ENCODE results near the gene SPEN.
"Not testable (repeated sequence)": the region's sequence is repeated elsewhere in the genome, so short reads cannot be mapped to it uniquely, and the experiment has no call there.

Gene SPEN

DNA sequence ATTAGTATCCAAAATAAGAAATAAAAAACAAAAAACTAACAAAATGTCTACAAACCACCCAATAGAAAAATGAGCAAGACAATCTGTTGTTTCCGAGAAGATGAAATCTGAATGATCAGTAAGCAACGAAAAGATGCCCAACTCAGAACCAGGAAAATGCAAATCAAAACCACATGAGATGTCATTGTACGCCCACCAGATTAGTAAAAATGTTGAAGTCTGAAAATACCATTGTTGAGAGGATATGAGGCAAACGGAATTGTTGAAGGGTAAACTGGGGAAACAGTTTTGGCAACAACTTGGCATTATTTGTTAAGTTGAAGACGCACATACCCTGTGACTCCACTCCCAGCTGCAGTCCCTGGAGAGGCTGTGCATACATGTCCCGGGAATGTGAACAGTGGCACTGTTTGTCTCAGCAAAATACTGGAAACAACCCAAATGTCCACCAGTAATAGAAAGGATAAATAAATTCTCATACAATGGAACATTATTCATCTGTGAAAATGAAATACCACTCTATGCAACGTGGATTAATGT is 117.8 kb downstream of the SPEN start:
- no peak for DNase-seq

DNA sequence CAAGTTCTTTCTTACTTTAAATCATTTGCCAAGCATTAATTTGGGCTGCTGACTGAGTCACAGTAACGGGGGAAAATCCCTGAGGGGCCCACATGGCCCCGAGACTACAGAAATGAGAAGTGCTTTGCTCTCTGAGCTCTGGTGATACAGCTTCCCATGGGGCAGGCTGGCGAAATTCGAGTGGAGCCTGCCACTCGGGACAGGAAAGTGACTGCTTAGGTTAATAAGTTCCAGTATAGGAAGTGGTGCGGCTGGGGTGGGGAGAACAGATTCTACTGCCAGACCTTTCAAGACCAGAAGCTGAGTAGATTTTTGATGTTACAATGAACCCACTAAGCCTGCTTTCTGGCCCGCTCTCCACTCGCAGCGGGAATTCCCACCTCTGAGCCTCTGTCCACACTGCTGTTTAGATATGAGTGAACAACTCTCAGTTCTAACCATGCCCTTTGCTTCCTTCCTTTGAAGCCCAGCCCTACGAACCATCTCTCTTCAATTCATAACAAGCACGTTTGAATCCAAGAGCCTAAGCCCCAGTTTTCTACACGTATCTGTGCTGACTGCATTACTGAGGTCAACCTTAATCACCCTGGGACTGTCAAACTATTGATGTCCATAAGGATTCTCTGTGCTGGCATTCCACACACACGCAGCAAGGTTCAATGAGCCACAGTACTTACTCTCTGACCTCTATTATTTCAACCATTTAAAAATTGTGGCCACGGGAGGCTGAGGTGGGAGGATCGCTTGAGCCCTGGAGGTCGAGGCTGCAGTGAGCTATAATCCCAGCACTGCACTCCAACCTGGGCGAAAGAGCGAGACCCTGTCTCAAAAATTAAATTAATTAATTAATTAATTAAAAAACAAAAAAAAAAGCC is 118.8 kb downstream of the SPEN start:
- no peak for DNase-seq

DNA sequence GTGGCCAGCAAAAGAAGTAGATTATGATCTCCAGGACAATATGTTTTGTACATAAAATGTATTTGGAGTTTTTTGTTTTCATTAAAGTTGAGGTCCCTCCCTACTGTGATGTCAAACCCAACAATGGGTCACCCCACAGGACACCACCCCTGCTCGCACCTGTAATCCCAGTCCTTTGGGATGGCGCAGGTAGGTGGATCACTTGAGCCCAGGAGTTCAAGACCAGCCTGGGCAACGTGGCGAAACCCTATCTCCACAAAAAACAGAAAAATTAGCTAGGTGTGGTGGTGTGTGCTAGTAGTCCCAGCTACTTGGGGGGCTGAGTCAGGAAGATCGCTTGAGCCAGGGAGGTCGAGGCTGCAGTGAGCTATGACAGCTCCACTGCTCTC is 119.4 kb downstream of the SPEN start:
- no peak for DNase-seq

DNA sequence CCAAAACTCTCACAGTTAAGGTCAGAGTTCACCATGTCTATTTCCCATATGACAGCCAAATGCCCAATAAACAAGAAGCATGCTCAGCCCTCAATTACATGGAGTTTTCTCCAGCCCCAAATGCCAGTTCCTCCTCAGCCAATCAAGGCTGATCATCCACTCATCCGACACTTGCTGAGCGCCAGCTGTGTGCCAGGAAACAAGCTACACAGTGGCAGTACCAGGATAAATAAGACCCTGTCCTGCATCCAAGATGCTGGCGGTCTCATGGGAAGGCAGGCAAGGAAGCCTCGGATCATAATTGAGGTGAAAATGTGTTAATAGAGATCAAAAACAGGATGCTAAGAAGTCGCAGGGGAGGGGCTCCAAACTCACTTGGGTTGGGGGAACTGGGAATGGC is 120.7 kb downstream of the SPEN start:
- no peak for DNase-seq

DNA sequence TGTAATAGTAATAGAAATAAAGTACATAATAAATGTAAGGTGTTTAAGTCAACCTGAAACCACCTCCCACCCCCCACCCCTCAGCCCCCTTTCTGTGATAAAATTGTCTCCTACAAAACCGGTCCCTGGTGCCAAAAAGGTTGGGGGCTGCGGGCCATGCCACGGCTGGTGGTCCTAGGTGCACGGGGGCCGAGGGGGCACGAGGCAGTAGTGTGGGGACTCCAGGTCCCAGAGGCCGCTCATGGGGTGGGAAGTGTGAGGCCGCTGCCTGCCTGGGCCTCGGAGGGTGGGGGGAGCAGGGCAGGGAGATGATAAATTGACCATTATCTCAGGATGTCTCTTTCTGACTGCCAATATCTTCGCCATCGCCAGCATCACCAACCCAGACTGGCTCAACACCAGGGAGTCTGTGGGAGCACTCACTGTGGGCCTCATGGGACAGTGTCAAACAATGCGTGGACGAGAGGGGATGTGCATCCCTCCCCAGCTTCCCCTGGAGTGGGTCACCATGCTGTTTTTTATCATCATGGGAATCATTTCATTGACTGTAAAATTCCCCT is 121.9 kb downstream of the SPEN start:
- DNase-seq = no peak

DNA sequence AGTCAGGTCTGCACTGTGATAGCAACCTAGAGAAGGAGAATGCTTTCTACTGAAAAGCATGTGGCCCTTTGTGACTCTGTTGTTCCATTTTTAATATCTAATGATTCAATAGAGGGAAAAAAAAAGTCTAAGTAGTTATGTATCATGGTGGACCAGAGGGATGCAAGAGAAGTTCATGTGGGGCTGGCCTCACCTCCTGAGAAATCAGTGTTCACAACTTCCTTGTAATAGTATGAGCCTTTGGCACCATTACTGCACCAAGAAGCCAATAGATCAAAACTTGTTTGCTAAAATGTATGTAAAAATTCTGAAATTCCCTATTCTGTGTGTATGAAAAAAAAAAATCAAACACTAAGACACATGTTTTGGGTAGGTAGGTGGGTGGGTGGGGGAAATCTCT is 123.4 kb downstream of the SPEN start:
- DNase-seq = no peak

DNA sequence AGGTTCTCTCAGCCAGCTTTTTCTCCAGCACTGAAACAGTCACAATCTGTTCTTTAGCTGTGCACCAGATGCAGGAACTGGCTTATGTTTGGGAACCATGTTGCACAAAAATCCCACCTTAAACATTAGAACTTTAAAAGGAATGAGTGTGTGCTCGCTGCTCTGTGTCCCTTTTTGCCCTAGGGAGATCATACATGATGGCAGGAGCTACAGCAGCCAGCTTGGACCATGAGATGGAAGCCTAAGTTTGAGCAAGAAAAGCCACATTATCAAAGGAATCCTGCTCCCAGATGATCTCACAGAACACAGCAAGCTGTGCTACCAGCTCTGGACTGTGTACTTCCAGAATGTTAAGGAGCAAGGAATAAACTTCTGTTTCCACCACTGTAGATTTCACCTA is 124.9 kb downstream of the SPEN start:
- DNase-seq = no peak

DNA sequence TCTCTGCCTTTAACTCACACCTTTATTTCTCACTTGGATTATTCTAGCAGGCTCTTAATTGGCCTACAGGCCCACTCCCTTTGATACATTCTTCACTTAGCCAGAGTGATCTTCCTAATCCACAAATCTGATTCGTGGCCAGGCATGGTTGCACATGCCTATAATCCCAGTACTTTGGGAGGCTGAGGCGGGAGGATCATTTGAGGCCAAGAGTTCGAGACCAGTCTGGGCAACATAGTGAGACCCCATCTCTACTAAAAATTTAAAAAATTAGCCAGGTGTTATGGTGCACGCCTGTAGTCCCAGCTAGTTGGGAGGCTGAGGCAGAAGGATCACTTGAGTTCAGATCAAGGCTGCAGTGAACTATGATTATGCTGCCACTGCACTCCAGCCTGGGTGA is 126.3 kb downstream of the SPEN start:
- DNase-seq = no peak

DNA sequence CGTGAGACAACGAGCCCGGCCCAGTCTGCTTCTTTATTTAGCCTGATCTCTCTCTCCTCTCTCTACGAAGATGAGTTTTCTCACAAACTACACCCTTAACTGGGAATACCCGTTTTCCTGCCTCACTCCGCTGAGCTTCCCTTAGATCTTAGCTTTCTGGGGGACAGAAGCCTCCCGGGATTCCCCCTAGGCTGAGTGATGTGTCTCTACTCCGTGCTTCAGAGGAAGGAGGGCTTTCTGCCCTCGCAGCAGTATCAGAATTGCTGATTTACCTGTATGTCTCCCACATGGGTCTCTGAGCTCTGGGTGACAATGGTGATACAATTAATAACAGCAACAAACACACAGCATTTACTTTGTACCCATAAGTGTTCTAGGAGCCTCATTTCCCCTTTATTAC is 127.3 kb downstream of the SPEN start:
- no peak for DNase-seq

DNA sequence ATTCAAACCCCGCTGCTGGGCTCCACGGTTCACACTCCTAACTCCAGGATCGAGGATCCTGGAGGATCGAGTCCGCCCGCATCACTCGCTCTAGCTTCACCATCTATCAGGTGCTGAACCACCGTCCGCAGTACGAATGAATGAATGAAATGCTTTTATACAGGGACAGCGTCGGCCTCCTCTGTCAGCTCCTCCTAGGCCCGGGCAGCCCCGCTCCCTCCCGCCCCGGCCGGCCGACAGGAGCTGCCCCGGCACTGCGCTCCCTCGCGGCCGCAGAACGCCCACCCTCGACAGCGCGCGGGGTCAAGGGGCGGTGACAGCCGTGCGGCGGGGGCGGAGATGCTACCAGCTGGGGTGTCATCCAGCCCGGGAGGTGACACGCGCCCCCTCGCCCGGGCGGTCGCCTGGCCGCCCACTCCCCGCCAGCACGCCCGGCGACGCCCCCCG is 127.9 kb downstream of the SPEN start:
- peak in 1 of 2 experiments; percentile 35 for DNase-seq

DNA sequence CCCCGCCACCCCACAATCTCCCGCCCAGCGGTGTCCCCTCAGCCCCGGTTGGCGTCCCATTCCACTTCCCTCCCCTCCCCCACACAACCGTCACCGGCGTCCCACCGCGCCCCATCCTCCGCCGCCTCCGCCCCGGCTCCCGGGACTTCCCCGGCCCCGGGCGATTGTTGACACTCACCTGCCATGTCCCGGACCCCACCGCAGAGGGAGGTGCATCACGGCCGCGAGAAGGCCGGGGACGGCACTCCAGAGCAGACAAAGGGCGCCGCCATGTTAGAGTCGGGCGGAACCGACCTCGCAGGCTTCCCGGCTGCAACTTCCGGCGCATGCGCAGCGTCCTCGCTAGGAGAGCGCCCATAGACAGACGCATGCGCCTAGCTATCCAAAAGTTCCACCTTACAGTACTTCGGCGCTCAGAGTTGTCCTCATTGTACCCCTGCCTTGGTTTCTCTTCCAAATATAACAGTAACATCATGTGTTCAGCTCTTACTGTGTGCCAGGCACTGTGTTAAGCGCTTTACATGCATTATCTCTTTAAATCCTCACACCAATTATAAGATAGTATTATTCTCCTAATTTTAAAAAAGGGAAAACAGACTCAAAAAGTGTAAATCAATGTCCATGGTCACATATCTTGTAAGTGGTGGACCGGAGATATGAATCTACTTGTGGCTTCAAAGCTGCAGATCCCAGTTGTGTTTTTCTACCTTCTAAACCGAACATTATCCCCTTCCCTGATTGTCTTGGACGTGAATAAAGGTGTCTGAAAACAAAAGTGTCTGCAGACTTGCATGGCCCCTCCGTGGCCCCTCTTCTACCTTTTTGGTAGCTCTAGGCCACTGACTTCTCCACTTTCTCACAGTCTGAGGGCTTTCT is 128.5 kb downstream of the SPEN start, which contains the start of gene ZBTB17:
Gene ZBTB17, minus strand, starts transcription at position 297 of the 876 bp plus-strand sequence. CDS start 27,606 bp downstream, outside the sequence.
- DNase-seq = peak; percentile 39 to 85

DNA sequence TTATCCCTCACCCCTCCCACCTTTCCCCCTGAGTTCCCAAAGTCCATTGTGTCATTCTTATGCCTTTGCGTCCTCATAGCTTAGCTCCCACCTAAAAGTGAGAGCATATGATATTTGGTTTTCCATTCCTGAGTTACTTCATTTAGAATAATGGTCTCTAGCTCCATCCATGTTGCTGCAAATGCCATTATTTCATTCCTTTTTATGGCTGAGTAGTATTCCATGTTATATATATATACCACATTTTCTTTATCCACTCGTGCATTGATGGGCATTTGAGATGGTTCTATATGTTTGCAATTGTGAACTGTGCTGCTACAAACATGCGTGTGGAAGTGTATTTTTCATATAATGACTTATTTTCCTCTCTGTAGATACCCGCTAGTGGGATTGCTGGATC is 130.4 kb downstream of the SPEN start:
- not testable (repeated sequence) for DNase-seq

DNA sequence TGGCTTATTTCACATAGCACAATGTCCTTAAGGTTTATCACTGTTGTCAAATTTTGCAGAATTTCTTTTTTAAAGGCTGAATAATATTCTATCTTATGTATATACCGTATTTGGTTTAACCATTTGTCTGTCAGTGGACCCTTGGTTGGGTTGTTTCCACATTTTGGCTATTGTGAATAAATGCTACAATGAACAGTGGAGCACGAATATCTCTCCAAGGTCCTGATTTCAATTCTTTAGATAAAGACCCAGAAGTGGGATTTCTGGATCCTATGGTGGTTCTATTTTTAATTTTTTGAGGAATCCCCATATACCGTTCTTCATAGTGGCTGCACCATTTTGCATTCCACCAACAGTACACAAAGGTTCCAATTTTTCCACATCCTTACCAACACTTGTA is 134.2 kb downstream of the SPEN start:
- no peak for DNase-seq

DNA sequence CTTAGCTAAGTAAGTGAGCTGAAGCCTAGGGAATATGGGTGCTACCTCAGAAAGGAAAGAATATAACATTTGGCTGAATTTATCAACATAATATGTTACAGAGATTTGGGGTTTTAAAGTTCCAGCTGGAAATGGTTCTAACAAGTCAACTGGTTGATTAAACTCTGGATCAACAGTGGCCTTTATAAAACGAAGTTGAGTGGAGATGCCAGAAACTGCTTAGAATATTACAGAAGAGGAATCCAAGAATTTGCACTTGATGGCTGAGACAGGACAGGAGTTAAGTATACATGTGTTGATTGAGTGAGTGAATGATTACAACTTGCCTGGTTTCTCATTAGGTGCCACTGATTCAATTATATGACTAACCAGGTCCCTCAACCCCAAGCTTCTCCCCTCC is 135.8 kb downstream of the SPEN start:
- DNase-seq = no peak

DNA sequence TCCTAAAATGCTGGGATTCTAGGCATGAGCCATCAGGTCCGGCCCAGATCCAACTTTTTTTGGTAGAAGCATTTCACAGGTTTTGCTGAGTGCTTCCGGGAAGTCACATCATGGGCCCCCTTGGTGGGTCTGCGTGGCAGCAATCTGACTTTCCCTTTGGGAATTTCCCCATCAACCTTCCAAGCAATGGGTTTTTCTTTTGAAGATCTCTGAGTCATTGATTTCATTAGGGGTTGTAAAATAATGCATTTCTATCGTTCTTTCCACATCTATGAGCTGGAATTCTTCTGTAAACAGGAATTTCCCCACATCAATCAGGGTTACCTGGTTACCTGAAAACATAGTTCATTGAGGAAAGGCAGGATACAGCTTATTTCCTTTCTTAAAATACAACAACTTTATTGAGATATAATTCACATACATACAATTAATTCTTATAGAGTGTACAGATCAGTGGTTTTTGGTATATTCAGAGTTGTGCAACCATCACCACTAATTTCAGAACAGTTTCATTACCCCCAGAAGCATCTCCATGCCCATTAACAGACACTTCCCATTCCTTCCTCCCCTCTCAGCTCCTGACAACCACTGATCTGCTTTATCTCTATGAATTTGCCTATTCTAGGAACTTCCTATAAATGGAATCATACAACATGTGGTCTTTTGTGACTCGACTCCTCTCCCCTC is 138.2 kb downstream of the SPEN start:
- no peak for DNase-seq

DNA sequence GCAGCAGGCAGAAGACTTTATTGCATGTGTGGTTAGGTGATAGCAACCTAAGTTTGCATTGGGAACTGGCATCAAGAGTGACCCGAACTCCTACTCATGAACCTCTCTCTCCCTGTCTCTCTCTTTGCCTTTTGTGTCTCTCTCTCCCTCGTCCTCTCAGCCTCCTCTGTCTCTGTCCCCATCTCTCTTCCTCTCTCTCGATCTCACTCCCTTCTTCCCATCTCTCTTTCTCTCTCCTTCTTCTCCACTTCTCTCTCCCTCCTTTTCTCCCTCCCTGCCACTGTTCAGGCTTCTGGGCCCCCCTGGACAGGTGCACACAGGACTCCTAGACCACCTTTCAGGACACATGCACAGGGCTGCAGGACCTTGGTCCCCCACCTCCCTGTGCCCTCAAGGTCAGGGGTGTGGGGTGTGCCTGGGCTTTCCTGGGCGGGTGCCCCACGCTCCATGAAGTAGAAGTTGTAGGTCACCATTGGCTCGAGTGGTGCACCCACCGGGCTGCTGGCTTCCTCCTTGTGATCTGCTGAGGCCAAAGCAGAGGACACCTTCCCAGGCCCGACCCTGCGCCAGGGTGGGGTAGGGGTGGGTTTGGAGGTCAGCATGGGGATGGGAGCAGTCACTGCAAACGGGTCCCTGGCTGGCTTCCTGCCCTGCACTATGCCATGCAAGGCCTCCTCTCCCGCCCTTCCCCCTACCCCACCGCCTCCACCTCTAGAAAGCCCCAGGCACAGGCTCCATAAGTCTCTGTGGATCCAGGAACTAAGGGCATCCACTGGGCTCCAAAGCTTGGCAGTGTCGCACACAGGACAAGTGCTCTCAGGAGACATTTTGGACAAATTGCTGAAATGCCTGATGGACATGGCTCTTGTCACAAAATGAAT is 141.6 kb downstream of the SPEN start:
- no peak for DNase-seq

DNA sequence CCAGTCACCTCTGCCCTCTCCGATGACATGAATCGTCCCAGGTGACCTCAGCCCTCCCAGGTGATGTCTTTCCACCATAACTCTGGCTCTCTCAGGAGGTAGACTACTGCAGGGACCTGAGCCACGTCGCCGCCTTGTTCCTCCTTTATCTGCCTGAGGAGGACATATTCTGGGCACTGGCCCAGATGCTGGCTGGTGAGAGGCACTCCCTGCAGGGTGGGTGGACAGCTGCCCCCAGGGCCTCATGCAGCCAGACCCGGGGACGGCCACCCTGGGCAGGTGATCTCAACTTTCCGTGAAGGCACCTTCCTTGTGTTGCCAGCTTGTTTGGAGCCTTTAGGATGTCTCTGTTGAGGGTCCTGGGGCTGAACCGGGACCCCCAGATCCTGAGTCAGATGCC is 142.3 kb downstream of the SPEN start:
- no peak for DNase-seq
